ENCODE results near the gene PRR19. TPM values are rescaled to one million over a fixed set of nuclear protein-coding genes. Genes with fewer than 3 reads are reported as not detected.
A peak's percentile ranks its signal among the peaks of the same experiment; 100 is the strongest.

Gene PRR19
- total RNA-seq, 1 experiment from 2014 or later, result 0.93 TPM

GRCh38 chr19:42281146-42281826 lies 20.6 kb upstream of the PRR19 start (continued):
- TF ChIP-seq, protein P1, sequence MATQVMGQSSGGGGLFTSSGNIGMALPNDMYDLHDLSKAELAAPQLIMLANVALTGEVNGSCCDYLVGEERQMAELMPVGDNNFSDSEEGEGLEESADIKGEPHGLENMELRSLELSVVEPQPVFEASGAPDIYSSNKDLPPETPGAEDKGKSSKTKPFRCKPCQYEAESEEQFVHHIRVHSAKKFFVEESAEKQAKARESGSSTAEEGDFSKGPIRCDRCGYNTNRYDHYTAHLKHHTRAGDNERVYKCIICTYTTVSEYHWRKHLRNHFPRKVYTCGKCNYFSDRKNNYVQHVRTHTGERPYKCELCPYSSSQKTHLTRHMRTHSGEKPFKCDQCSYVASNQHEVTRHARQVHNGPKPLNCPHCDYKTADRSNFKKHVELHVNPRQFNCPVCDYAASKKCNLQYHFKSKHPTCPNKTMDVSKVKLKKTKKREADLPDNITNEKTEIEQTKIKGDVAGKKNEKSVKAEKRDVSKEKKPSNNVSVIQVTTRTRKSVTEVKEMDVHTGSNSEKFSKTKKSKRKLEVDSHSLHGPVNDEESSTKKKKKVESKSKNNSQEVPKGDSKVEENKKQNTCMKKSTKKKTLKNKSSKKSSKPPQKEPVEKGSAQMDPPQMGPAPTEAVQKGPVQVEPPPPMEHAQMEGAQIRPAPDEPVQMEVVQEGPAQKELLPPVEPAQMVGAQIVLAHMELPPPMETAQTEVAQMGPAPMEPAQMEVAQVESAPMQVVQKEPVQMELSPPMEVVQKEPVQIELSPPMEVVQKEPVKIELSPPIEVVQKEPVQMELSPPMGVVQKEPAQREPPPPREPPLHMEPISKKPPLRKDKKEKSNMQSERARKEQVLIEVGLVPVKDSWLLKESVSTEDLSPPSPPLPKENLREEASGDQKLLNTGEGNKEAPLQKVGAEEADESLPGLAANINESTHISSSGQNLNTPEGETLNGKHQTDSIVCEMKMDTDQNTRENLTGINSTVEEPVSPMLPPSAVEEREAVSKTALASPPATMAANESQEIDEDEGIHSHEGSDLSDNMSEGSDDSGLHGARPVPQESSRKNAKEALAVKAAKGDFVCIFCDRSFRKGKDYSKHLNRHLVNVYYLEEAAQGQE (IDR thresholded peaks at IDR 0.05; ENCODE audit: low read depth), result no peak
- TF ChIP-seq FOSL1 (IDR thresholded peaks at IDR 0.05; ENCODE audit: low read depth), result no peak
- no peak for TF ChIP-seq CBX3 (IDR thresholded peaks at IDR 0.05; ENCODE audit: low read depth)

GRCh38 chr19:42281827-42282762 lies 19.8 kb upstream of the PRR19 start:
- TF ChIP-seq SP1 (IDR thresholded peaks at IDR 0.05; ENCODE audit: low read depth) (0 out of 2 replicates have a peak, but pooled peaks have one; percentile 27), ATF3 (IDR thresholded peaks at IDR 0.05) (no peak), ZBTB33 (IDR thresholded peaks at IDR 0.05; ENCODE audit: extremely low read depth, insufficient replicate concordance, low read length) (no peak), JUND (IDR thresholded peaks at IDR 0.05) (no peak)
- Histone ChIP-seq H3K27me3 (ENCODE audit: insufficient read depth, low read length) (no peaks in the 10 kb centered on the region), H3K27ac (ENCODE audit: low read depth, low read length) (peak overlapping the region; percentile 94), H3K9me2 (ENCODE audit: insufficient read depth) (no peaks in the 10 kb centered on the region), H4K20me1 (ENCODE audit: insufficient read depth) (no peaks in the 10 kb centered on the region), H3K9me3 (ENCODE audit: control insufficient read depth in 1 of 2, insufficient read depth in 1 of 2, low read depth in 1 of 2, low read length in 2 of 2) (no peaks in the 10 kb centered on the region), H3K4me3 (replicated peaks in 1 of 2; ENCODE audit: low read depth in 1 of 2, low read length in 2 of 2) (peak overlapping the region; percentile 70 to 72), H3K36me3 (ENCODE audit: control insufficient read depth in 1 of 2, insufficient read depth in 2 of 2, low read length in 2 of 2) (0 out of 4 replicates have a peak, but pooled peaks cover 0 to 3% of the 10 kb centered on the region in 2 experiments), H3K4me1 (ENCODE audit: control insufficient read depth in 1 of 2, insufficient read depth in 2 of 2, low read length in 2 of 2) (peaks cover 49 to 79% of the 10 kb centered on the region in 2 experiments), H3K9ac (ENCODE audit: low read length) (peak overlapping the region; percentile 86), H2AFZ (ENCODE audit: low read depth, low read length, poor library complexity, severe bottlenecking) (no peak overlapping the region), H3K4me2 (ENCODE audit: low read length) (peak overlapping the region; percentile 97), H3K79me2 (ENCODE audit: insufficient read depth, low read length) (peaks cover 18% of the 10 kb centered on the region; the same call in 1 of the 2 replicates)
- intact Hi-C loops (cut with micrococcal nuclease), result loop anchor here (2.0 kb wide), 1 partner anchor 39 kb away; the partner anchor contains the start of gene GSK3A
- ChIA-PET POLR2A (interaction anchor here (0.9 to 1.3 kb wide), 4 partner anchors 12 to 323 kb away, joined by 3 to 5 read pairs (median 4); partner anchors contain the start of genes GSK3A and RABAC1), CTCF (interaction anchor here (0.6 to 4.8 kb wide), 4 partner anchors 26 to 120 kb away, joined by 3 to 63 read pairs (median 10); partner anchors contain the start of gene GSK3A), RAD21 (ENCODE audit: low non-redundant PET in 1 of 2, low total read pairs in 2 of 2, uncharacterized antibody in 2 of 2, unreplicated experiment in 2 of 2) (interaction anchor here (0.6 to 1.3 kb wide), 3 partner anchors 20 to 39 kb away, joined by 3 to 7 read pairs (median 4); partner anchors contain the start of genes GSK3A (in 1 of the 2) and PAFAH1B3 (in 1 of the 2))
- no peak for ATAC-seq
- BruUV-seq (replicated peaks), result no TSS peak
- DNase-seq (ENCODE audit: low read depth, low spot score), result no peak

Data from HCT116 (cell line).